Spleen (tissue), 11 donors: ENCODE results near the gene SUPT3H. TPM values are rescaled to one million over a fixed set of nuclear protein-coding genes. Genes with fewer than 3 reads are reported as not detected.

Experiments used
- DNase-seq: peaks from one replicate; pipeline ENCODE4 v3.0.0-alpha.2; 2020
- H3K27ac ChIP-seq, 8 donors: fragments of 200-600 bp; sonication (generic) in 7 of 8; 1 replicate in 4 of 8; 2 replicates in 4 of 8; pipeline versions ENCODE4 v1.5.0 to v1.8.0; 2016 to 2021; ENCODE audit warnings: inconsistent platforms in 4 of 8, mild to moderate bottlenecking in 4 of 8, moderate library complexity in 1 of 8
- H3K27me3 ChIP-seq, 7 donors: fragments of 200-600 bp; sonication (generic) in 6 of 7; replicated peaks in 1 of 7; 1 replicate in 4 of 7; 2 replicates in 3 of 7; pipeline versions ENCODE4 v1.5.0 to v1.8.0; 2016 to 2021; ENCODE audit warnings: inconsistent platforms in 3 of 7, mild to moderate bottlenecking in 1 of 7
- H3K36me3 ChIP-seq, 6 donors: fragments of 200-600 bp; sonication (generic) in 5 of 6; 1 replicate in 4 of 6; 2 replicates in 2 of 6; pipeline versions ENCODE4 v1.5.0 to v1.8.0; 2016 to 2021; ENCODE audit warnings: inconsistent platforms in 2 of 6
- H3K4me1 ChIP-seq, 6 donors: fragments of 200-600 bp; sonication (generic) in 5 of 6; 1 replicate in 3 of 6; 2 replicates in 3 of 6; pipeline versions ENCODE4 v1.5.0 to v1.8.0; 2016 to 2021; ENCODE audit warnings: inconsistent platforms in 3 of 6
- H3K4me3 ChIP-seq, 8 donors: fragments of 200-600 bp; sonication (generic) in 7 of 8; 1 replicate in 4 of 8; 2 replicates in 4 of 8; pipeline versions ENCODE4 v1.5.0 to v1.8.0; 2016 to 2021; ENCODE audit warnings: inconsistent platforms in 4 of 8, mild to moderate bottlenecking in 4 of 8, moderate library complexity in 2 of 8
- H3K9me3 ChIP-seq, 8 donors: fragments of 200-600 bp; sonication (generic) in 7 of 8; 1 replicate in 4 of 8; 2 replicates in 4 of 8; pipeline versions ENCODE4 v1.5.0 to v1.8.0; 2016 to 2021; ENCODE audit warnings: inconsistent platforms in 4 of 8
- CTCF ChIP-seq, 11 experiments: fragments of 200-600 bp in 7 of 11; fragments of 450-650 bp in 4 of 11; sonication (generic) in 4 of 11; IDR thresholded peaks in 8 of 11; conservative IDR thresholded peaks in 3 of 11; 1 replicate in 7 of 11; 2 replicates in 4 of 11; pipeline versions ENCODE4 v1.4.0 to v1.8.0; 2016 to 2021; ENCODE audit warnings: antibody characterized with exemption in 11 of 11, inconsistent platforms in 4 of 11, mild to moderate bottlenecking in 1 of 11
- POLR2A ChIP-seq, 3 donors: fragments of 450-650 bp; IDR thresholded peaks; one replicate each; pipeline ENCODE4 v1.5.1; 2017; ENCODE audit warnings: antibody characterized with exemption in 3 of 3, mild to moderate bottlenecking in 1 of 3
- POLR2AphosphoS5 ChIP-seq, 3 donors: sonication (generic); formaldehyde crosslinking; IDR thresholded peaks; one replicate each; pipeline ENCODE4 v1.5.1; 2017; ENCODE audit warnings: antibody characterized with exemption in 3 of 3
- WGBS, 5 donors: extraction: QIAGEN DNeasy Blood & Tissue Kit in 3 of 5; methylation state at CpG; one replicate each; pipeline versions ENCODE4 v1.1.5 to v1.1.7; 2013 to 2018; 5-methylcytosine and 5-hydroxymethylcytosine counted together
- intact Hi-C: fragments of 100-400 bp; cut with DNase I; formaldehyde crosslinking; loops from one replicate; pipeline ENCODE4 v1.15.0; 2023; ENCODE audit warnings: low total_unique reads
- polyA plus RNA-seq, 3 donors: library from polyadenylated mRNA; stranded (reverse); fragments of 200-250 nt; gene quantifications; one replicate each; pipeline ENCODE4 v1.2.1, GENCODE V29; 2013
- total RNA-seq, 7 donors: library from RNA; depleted of rRNA in 3 of 7; stranded (reverse); fragments of >200 nt in 3 of 7; fragmentation: NEBNext Ultra II Directional in 4 of 7; extraction: Animal tissue kit (Norgen Biotek cat#: 25700) in 4 of 7; gene quantifications; one replicate each; pipeline versions ENCODE4 v1.1.0 to v1.2.1, GENCODE V29; 2016 to 2021
- donor health status: healthy with polysubstance abuse.
- donor health status: DM: no; HTN: no; CAD: no; lungs with moderate emphysema.
- donor health status: DM: no; HTN: no; CAD: no.
- donor health status: Bipolar disorder and iron deficiency.
- donor health status: healthy.
- donor health status: DM: no; HTN: no; CAD: no.
- donor health status: DM: yes; HTN: yes; CAD: no.

The SUPT3H gene
- total and polyA plus RNA-seq, 10 donors, result 3.1 to 16.8 (median 6.2) TPM

GRCh38 chr6:45175272-45175671 is 202.5 kb downstream of the SUPT3H start:
- Histone ChIP-seq H3K4me1 (no peaks in the 10 kb centered on the region), H3K36me3 (no peaks in the 10 kb centered on the region), H3K27ac (no peak overlapping the region), H3K4me3 (no peak overlapping the region), H3K9me3 (no peaks in the 10 kb centered on the region), H3K27me3 (no peaks in the 10 kb centered on the region)
- TF ChIP-seq POLR2A (IDR thresholded peaks at IDR 0.05), result no peak
- TF ChIP-seq CTCF (IDR thresholded peaks at IDR 0.05 in 8 of 11, conservative IDR thresholded peaks at IDR 0.05 in 3 of 11), result no peak
- TF ChIP-seq POLR2AphosphoS5 (IDR thresholded peaks at IDR 0.05), result no peak
- 76 to 82% (median 80%) methylated on average over 7 of the region's 7 CpGs for WGBS, 5 donors
- intact Hi-C loops, result no loop called here
- DNase-seq, result no peak

- intact Hi-C loops, result no loop called here
- H3K27me3 ChIP-seq, result no peaks in the 10 kb centered on the region
- H3K36me3 ChIP-seq, result no peaks in the 10 kb centered on the region
- no peak overlapping the region for H3K27ac ChIP-seq
- DNase-seq, result no peak
- no peaks in the 10 kb centered on the region for H3K9me3 ChIP-seq
- TF ChIP-seq CTCF (IDR thresholded peaks at IDR 0.05 in 8 of 11, conservative IDR thresholded peaks at IDR 0.05 in 3 of 11) (no peak), POLR2AphosphoS5 (IDR thresholded peaks at IDR 0.05) (no peak), POLR2A (IDR thresholded peaks at IDR 0.05) (no peak)
- no peaks in the 10 kb centered on the region for H3K4me1 ChIP-seq
- 61 to 84% (median 80%) methylated on average over 3 of the region's 3 CpGs for WGBS, 5 donors
- no peak overlapping the region for H3K4me3 ChIP-seq
These were observed 203.7 kb downstream of the SUPT3H start for GRCh38 chr6:45174045-45174444.

- Histone ChIP-seq H3K9me3 (no peaks in the 10 kb centered on the region), H3K4me3 (no peak overlapping the region), H3K4me1 (no peaks in the 10 kb centered on the region), H3K27me3 (no peaks in the 10 kb centered on the region), H3K36me3 (no peaks in the 10 kb centered on the region), H3K27ac (no peak overlapping the region)
- no peak for DNase-seq
- WGBS, 5 donors, result 61 to 76% (median 67%) methylated on average over 1 of the region's 1 CpG
- TF ChIP-seq POLR2AphosphoS5 (IDR thresholded peaks at IDR 0.05) (no peak), CTCF (IDR thresholded peaks at IDR 0.05 in 8 of 11, conservative IDR thresholded peaks at IDR 0.05 in 3 of 11) (no peak), POLR2A (IDR thresholded peaks at IDR 0.05) (no peak)
- intact Hi-C loops, result no loop called here
These were observed 206.4 kb downstream of the SUPT3H start for GRCh38 chr6:45171380-45171779.

GRCh38 chr6:45170309-45170708 is 207.4 kb downstream of the SUPT3H start:
- TF ChIP-seq POLR2AphosphoS5 (IDR thresholded peaks at IDR 0.05) (no peak), CTCF (IDR thresholded peaks at IDR 0.05 in 8 of 11, conservative IDR thresholded peaks at IDR 0.05 in 3 of 11) (no peak), POLR2A (IDR thresholded peaks at IDR 0.05) (no peak)
- no peaks in the 10 kb centered on the region for H3K4me1 ChIP-seq
- H3K4me3 ChIP-seq, result no peak overlapping the region
- no peaks in the 10 kb centered on the region for H3K9me3 ChIP-seq
- no peaks in the 10 kb centered on the region for H3K27me3 ChIP-seq
- intact Hi-C loops, result no loop called here
- H3K27ac ChIP-seq, result no peak overlapping the region
- H3K36me3 ChIP-seq, result no peaks in the 10 kb centered on the region
- no peak for DNase-seq
- WGBS, 5 donors, result 92 to 98% (median 96%) methylated on average over 2 of the region's 2 CpGs
